SK-N-SH (cell line): ENCODE data around the gene MMP2.
A peak's percentile ranks its signal among the peaks of the same experiment; 100 is the strongest.

Experiments used
- CTCF ChIP-seq: fragments of 200-600 bp; sonication (generic); IDR thresholded peaks from 2 replicates; pipeline ENCODE4 v1.6.1; 2017; ENCODE audit warnings: antibody characterized with exemption, mild to moderate bottlenecking, moderate library complexity
- ELF1 ChIP-seq: IDR thresholded peaks from 2 replicates; pipeline ENCODE4 v1.4.0; 2012
- EP300 ChIP-seq, 2 experiments: IDR thresholded peaks; 2 replicates each; pipeline versions ENCODE4 v1.4.0 to v1.6.1; 2012; ENCODE audit warnings: borderline replicate concordance in 1 of 2, low read depth in 1 of 2, low read length in 1 of 2
- MAX ChIP-seq: IDR thresholded peaks from 2 replicates; pipeline ENCODE4 v1.4.0; 2012; ENCODE audit warnings: low read depth
- PBX3 ChIP-seq: IDR thresholded peaks from 2 replicates; pipeline ENCODE4; 2012
- RAD21 ChIP-seq: IDR thresholded peaks from 2 replicates; pipeline ENCODE4 v1.6.1; 2012; ENCODE audit warnings: mild to moderate bottlenecking, low read length
- REST ChIP-seq: IDR thresholded peaks from 2 replicates; pipeline ENCODE4 v1.6.1; 2012; ENCODE audit warnings: mild to moderate bottlenecking, low read depth, low read length, moderate library complexity
- TAF1 ChIP-seq: IDR thresholded peaks from 2 replicates; pipeline ENCODE4 v1.6.1; 2012; ENCODE audit warnings: low read depth, mild to moderate bottlenecking, low read length, moderate library complexity, borderline replicate concordance
- TCF12 ChIP-seq: IDR thresholded peaks from 2 replicates; pipeline ENCODE4 v1.4.0; 2012
- TEAD4 ChIP-seq: IDR thresholded peaks from 2 replicates; pipeline ENCODE4 v1.4.0; 2012; ENCODE audit warnings: mild to moderate bottlenecking, borderline replicate concordance; ENCODE audit not compliant: insufficient read depth
- USF1 ChIP-seq: IDR thresholded peaks from 2 replicates; pipeline ENCODE4 v1.4.0; 2012; ENCODE audit warnings: low read depth, borderline replicate concordance

- no peak for TF ChIP-seq PBX3
- TF ChIP-seq TCF12 = peak; percentile 54
- no peak for TF ChIP-seq ELF1
- no peak for TF ChIP-seq CTCF
- no peak for TF ChIP-seq EP300 (IDR thresholded peaks at IDR 0.05; ENCODE audit: borderline replicate concordance in 1 of 2, low read depth in 1 of 2, low read length in 1 of 2)
- TF ChIP-seq REST = no peak
- no peak for TF ChIP-seq MAX
- no peak for TF ChIP-seq USF1
- no peak for TF ChIP-seq RAD21
- TF ChIP-seq TAF1 = no peak
- no peak for TF ChIP-seq TEAD4
These were observed 16.8 kb downstream of the MMP2 start for GRCh38 chr16:55495616-55496289.
